ENCODE data around the gene MED26. TPM values are rescaled to one million over a fixed set of nuclear protein-coding genes. Genes with fewer than 3 reads are reported as not detected.
"Not testable (repeated sequence)": the region's sequence is repeated elsewhere in the genome, so short reads cannot be mapped to it uniquely, and the experiment has no call there.

The MED26 gene
- total RNA-seq, 1 experiment from 2014 or later, result 12.5 TPM

DNA sequence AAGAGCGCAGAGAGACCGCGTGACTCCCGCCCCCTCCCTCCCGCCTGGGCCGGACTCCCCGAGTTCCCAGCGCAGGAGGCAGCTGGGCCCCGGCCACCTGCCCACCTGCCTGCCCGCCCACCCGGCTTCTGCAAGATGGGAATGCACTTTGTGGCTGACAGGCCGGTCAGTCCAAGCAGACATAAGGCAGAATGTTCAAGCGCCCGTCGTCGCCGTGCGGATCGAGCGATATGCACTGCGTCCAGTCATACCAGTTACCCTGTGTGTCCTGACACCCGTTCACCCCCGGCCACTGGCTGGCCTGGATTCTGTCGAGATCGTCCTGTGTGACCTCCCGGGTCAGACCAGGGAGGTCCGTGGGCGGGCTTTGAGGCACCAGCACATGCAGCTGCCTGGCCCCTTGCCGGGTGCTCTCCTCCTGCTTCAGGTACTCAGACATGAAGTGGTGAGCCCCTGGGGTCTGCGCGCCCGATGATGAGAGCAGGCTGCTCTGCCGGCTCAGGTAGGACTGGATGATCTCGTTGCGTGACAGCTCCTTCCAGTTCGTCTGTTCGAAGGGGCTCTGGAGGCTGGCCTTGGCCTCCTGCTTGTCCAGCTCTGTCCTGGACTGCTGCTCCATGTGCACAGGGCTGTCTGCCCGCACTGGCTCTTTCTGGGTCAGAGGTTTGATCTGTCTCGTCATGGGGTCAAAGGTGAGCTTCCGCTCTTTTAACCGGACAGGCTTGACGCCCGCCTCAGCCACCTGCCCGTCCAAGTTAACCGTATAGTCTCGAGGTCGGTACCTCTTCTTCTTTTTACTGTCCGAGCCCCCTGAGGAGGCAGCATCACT lies 51.9 kb downstream of the MED26 start:
- DNase-seq (ENCODE audit: low spot score), result no peak

DNA sequence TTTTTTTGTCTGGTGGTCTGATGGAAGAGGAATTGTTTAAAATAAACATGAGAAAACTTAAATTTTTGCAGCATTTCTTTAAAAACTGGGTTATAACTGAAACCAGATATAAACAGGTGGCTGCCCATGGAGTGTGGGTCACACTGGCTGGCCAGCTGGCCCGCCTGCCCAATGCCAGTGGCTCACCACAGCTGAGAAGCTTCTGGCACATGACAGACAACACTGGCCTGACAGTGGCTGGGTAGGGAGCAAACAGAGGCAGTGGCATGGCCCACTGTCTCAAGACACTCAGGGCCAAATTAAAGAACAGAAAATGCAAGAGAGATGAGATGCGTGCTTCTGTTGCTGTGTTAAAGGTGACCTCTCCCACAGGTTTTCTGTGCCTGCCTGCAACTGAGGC lies 52.7 kb downstream of the MED26 start:
- no peak for DNase-seq (ENCODE audit: low spot score)

DNA sequence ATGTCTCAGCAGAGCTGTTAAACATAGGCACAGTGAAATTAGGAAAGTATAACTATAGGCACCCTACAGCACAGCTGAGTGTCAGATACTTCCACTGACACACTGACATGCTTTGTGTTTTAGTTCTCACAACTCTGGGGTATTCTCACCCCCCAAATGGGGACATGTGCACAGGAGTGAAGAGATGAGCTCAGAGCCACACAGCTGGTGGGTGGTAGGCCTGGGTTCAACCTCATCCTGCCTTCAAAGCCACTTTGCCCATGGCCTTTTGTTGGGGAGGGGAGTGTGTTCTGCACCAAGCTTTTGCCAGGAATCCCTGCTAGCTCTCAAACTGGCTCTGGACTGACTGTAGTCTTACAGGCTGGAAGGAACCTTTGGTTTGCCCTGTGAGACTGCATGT lies 54.1 kb downstream of the MED26 start:
- no peak for DNase-seq (ENCODE audit: low spot score)

DNA sequence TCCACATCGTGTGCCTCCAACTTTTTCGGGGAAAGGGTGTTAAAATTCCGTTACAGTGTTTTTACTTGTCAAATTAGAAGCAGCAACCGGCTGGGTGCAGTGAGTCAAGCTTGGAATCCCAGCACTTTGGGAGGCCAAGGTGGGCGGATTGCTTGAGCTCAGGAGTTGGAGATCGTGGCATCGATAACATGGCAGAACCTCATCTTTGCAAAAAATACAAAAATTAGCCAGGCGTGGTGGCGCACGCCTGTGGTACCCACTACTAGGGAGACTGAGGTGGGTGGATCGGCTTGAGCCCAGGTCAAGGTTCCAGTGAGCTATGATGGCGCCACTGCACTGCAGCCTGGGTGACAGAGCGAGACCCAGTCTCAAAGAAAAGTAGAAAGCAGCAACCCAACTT lies 54.7 kb downstream of the MED26 start:
- no peak for DNase-seq (ENCODE audit: low spot score)

DNA sequence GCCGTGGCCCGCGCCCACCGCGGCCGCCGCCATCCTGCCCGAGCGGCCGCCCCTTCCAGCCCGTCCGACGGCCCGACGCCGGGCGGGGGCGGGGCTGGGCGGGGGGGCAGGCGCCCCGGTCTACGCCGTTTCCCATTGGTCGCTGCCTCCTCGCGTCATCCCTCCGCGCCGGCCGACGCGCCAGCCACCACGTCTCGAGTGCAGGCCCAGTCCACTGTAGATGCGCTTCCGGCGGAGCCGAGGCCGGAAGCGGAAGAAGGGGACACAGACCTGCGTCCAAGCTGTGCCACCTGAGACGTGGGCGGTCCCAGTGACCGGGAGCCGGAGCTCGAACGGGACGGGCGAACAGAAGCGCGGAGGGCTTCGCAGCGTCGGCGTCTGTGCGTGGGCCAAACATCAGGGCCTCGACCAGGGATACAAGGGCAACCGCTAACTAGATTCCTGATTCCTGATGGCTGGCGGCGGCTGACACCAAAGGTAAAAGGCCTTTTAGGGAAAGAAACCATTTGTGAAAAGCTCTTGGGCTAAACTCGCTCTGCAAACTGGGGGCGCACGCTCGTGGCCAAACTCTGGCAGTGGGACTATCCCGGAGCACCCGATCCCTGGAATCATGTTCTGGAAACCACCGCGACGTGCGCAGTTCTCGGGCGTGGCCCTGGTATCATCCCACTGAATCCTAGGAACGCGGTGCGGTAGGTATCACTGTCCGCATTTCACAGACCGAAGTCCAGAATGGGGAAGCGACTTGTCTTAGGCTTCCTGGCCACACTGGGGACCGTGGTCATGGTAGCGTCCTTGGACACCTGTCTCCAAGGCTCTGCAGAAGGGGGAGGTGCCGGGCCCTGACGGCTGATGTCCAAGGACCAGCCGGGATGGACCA lies 55.4 kb downstream of the MED26 start, which contains the start of gene SLC35E1:
SLC35E1 (minus strand) TSS at position 84 of the 880 bp plus-strand sequence; CDS start at position 33, 51 bp downstream.
- DNase-seq (ENCODE audit: low spot score), result peak; percentile 91

DNA sequence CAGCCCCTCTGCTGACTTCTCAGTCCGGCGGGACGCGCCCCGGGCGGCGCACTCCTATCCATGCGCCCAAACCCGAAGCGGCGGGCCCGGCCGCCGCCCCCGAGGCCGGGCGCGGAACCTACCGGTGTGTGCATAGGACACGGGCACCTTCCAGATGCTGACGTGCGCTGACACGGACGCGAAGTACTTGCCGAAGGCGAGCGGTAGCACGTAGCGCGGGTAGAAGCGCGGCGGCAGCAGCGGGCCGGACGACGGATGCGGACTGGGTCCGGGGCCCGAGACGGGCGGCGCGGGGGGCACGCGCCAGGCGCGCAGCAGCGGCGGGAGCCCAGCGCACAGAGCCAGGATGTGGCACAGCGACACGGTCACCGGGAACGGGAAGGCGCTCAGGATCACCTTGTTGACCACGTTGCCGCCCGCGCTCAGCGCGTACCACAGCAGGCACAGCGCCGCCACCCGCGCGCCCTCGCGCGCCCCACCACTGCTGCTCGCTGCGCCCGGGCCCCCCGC lies 56.1 kb downstream of the MED26 start:
- DNase-seq (ENCODE audit: low spot score), result no peak

DNA sequence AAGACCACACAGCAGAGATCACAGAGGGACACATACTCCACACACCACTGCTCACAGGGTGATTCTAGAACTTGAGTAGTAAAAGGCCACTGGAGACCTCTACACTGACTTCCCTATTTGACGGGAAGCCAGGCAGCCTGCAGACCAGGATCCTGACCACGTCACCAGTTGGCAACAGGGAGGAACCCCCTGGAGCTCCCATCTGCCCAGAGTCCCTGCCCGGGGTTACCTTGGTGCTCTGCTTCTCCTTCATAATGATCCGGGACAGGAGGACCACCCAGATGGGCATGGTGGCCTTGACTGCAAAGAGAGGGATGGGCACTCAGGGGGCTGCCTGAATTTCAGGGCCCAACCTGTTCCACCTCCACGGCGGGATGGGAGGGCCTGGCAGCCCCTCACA lies 56.7 kb downstream of the MED26 start:
- no peak for DNase-seq (ENCODE audit: low spot score)

DNA sequence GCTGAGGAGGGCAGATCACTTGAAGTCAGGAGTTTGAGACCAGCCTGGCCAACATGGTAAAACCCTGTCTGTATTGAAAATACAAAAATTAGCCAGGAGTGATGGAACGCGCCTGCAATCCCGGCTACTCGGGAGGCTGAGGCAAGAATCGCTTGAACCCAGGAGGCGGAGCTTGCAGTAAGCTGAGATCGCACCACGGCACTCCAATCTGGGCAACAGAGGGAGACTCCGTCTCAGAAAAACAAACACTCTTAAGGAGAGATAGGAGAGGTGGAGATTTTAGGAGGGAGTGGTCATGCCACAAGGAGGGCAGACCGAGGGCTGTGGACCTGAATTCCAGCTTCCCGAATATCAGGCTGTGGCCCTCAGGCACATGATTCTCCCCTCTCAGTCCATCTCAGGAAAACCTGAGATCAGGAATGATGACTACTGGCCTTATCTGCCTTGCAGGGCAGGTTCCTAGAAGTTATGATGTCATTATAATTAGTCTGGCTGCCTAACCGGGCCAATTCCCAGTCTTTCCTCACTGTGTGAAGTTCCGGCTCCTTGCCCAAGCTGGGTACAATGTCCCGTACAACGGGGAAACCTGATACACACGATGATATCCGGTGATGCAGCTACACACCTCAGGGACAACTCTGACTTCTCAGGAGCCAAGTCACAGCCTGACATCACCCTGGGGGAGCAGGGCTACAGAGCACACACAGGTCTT lies 58.2 kb downstream of the MED26 start:
- no peak for DNase-seq (ENCODE audit: low spot score)

DNA sequence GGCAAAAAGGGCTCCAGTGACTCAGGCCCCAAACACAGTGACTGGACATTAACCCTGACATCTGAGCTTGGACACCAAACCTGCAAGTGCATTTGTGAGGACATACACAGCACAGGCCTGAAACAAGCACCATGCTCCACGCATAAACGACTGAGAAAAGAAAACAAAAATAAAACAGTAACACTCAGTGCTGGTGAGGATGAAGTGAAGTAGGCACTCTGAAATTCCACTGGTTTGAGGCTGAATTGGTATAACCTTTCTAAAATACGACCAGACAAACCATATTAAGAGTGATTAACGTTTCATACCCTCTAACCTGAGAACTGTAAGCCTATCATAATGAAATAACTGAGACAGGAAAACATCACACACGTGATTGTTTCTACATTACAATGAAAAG lies 61.3 kb downstream of the MED26 start:
- DNase-seq (ENCODE audit: low spot score), result no peak

DNA sequence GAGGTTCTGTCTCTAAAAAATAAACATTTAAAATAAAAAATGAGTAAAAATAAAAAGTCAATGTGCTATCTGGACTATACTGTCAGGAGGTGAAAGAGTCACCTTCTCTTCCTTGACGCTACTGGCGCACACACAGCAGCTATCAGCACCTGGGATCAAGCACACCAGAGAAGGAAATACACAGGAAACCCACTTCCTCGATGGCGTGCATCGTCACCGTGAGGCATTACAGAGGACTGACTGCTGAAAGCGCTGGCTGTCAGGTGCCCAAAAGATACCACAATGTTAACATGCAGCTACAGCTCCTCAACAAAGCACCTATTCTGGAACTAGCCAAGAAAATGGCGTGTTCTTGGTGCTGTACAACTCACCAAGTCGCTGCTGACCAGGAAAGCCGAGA lies 61.8 kb downstream of the MED26 start:
- no peak for DNase-seq (ENCODE audit: low spot score)

DNA sequence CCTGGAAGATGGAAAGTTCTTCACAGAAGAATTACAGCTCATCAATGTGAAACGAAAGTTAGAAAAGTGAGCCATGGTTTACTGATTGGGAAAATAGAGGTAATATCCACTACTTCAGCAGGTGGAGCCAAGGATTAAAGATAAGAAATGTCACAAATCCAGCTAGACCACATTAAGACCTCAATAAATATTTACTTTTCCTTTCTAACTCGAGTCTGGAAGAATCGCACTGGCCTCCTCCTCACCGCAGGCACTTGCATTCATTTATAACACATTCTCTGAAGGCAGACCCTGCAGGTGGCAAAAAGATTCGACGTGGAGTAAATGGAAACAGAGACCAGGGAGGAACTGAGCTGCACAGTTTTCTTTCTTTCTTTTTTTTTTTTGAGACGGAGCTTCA lies 63.2 kb downstream of the MED26 start:
- DNase-seq (ENCODE audit: low spot score), result peak; percentile 57

DNA sequence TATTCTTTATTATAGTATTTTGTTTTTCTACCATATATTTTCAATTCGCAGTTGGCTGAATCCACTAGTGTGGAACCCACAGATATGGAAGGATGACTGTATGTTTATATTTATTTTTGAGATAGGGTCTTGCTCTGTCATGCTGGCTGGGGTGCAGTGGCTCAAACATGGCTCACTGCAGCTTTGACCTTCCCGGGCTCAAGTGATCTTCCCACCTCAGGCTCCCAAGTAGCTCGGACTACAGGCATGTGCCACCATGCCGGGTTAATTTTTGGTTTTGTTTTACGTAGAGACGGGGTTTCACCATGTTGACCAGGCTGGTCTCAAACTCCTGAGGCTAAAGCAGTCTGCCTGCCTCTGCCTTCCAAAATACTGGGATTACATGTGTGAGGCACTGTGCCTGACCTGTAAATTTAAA lies 65.4 kb downstream of the MED26 start:
- DNase-seq (ENCODE audit: low spot score), result no peak

DNA sequence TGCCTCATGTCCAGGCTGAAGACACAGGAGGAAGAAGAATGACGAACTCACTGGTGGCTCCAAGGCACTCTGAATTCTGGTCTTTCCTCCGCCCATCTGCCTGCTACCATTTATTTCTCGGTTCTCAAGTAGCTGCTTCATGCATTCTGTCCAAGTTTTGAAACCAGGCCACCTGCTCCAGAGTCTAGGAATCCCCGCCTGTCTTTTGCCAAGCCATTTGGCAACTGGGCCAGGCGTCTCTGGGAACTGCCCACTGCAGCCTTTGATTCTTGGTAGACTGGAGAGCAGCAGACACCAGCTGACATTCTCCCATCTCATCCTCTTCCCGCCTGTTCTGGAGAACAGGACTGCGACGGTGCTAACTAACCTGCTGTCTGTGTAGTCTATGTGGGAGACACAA lies 66.6 kb downstream of the MED26 start:
- DNase-seq (ENCODE audit: low spot score), result no peak

DNA sequence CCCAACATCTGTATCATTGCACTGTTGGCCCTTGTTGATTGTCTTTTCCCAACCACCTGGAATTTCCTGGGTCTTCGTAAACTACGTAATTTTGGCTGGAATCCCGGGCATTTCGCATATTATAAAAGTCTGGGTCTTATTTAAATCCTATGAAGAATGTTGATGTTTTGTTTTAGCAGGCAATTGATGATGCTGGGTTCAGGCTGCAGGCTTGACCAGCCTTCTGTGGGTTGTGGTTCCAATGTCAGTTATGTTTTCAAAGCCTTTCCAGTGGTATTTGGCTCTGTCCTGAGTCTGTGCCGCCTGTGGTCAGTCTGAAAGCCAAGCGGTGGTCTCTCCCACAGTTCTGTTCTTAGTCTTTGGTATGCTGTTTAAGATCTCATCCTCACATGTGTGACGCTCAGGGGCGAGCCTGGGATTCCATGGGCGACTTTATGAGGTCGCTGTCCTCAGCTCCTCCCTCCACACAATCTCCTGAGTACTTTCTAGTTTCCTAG lies 68.2 kb downstream of the MED26 start:
- DNase-seq (ENCODE audit: low spot score), result no peak

DNA sequence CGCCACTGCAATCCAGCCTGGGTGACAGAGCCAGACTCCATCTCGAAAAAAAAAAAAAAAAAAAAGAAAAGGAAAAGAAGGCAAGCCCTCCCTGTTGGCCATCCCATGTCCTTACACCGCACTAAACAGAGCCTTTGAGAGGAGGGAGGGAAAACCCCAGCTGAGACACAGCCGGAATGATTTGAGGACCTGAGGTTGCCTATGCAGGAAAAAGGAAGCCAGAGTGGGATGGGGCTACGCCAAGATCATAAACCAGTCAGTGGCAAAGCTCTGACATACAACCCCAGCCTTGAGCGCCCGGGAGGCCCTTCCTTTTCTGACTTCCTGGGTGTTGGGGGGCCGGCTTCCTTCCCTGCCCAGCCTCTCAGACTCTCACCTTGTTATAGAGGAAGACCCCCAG lies 73.2 kb downstream of the MED26 start:
- no peak for DNase-seq (ENCODE audit: low spot score)

DNA sequence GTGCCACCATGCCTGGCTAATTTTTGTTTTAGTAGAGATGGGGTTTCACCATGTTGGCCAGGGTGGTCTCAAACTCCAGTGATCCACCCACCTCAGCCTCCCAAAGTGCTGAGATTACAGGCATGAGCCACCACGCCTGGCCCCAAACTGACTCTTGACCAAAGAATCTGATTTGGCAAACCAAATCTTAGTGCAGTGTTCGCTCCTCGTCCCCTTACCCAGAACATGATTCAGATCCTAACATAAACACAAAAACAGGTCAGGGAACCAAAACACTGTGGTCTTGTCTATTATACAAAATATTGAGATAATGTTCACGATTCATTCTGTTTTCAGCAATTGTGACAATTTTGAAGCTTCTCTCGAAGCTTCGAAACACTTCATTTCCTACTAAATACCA lies 76.1 kb downstream of the MED26 start:
- DNase-seq (ENCODE audit: low spot score), result not testable (repeated sequence)

DNA sequence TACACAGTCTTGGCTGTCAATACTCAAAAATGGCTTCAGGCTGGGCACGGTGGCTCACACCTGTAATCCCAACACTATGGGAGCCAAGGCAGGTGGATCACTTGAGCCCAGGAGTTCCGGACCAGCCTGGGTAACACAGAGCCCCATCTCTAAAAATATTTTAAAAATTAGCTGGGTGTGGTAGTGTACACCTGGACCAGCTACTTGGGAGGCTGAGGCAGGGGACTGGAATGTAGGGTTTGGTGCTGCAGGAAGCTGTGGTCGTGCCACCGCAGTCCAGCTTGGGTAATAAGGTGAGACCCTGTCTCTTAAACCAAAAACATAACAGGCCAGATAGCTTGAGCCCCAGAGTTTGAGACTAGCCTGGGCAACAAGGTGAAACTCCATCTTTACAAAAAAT lies 79.0 kb downstream of the MED26 start:
- DNase-seq (ENCODE audit: low spot score), result no peak

DNA sequence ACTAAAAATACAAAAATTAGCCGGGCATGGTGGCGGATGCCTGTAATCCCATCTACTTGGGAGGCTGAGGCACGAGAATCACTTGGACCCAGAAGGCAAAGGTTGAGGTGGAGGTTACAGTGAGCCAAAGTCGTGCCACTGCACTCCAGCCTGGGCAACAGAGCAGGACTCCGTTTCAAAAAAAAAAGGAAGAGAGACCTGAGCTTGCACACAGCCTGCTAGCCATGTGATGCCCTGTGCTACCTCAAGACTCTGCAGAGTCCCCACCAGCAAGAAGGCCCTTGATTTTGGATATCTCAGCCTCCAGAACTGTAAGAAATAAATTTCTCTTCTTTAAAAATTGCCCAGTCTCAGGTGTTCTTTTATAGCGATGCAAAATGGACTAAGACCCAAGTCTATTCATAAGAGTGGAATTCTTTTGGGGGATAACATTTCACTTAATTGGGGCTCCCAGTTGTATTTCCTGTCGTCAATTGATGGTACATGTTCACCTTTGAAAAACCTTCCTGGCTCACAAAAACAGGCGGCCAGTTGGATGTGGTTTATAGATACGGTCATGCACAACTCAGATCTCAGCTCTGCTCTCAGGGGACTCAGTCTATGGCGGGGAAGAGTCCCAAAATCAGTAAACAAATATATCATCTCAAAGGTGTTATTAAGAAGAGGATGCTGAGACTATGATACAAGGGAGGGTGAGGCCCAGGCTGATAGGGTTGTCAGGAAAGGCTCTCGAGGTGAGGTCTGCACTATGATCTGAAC lies 83.4 kb downstream of the MED26 start:
- no peak for DNase-seq (ENCODE audit: low spot score)

DNA sequence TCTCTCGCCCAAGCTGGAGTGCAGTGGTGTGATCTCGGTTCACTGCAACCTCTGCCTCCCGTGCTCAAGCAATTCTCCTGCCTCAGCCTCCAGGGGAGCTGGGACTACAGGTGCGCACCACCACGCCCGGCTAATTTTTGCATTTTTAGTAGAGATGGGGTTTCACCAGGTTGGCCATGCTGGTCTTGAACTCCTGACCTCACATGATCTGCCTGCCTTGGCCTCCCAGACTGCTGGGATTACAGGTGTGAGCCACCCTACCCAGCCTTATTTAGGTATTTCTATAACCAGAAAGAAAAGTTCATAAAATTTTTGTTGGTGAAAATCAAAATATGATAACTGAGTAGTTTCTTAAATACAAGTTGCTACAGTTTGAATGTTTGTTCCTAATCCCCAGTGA lies 84.3 kb downstream of the MED26 start:
- DNase-seq (ENCODE audit: low spot score), result not testable (repeated sequence)

DNA sequence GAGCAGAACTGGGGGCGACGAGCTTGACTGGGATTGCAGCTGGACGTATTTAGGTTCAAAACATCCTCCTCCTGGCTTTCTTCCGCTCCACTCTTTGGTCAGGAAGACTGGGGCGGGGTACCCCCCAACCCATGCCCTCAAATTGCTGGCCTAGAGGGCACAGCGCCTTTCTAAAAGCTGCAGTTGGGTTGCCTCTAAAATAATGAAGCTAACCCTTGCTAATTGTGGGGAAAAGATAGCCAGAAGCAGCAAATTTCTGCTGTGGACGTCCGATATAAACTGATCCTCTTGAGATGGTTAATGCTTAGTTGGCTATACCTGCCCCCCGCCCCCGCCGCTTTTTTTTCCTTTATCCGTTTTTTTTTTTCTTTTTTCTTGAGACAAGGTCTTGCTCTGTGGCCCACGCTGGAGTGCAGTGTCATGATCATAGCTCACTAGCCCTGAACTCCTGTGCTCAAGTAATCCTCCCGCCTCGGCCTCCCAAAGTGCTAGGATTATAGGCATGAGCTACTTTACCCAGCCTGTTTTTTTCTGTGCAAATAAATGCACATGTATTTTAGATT lies 85.0 kb downstream of the MED26 start:
- DNase-seq (ENCODE audit: low spot score), result no peak
